Left lung (tissue), 10 donors: Measurements from ENCODE around the gene PA2G4. TPM values are rescaled to one million over a fixed set of nuclear protein-coding genes. Genes with fewer than 3 reads are reported as not detected.
"Not testable (repeated sequence)": the region's sequence is repeated elsewhere in the genome, so short reads cannot be mapped to it uniquely, and the experiment has no call there.

ENCODE experiments used
- ATAC-seq: fragments of 200-7000 bp; cut with Tn5 transposase; one replicate; pipeline ENCODE4 v1.9.1; 2020; ENCODE audit warnings: moderate library complexity
- DNase-seq, 4 donors: peaks; one replicate each; pipeline ENCODE4 v3.0.0-alpha.2; 2013 to 2020
- H3K27ac ChIP-seq, 2 donors: fragments of 200-600 bp; sonication (generic) in 1 of 2; one replicate each; pipeline versions ENCODE4 v1.5.0 to v1.8.0; 2020 to 2021
- H3K27me3 ChIP-seq, 2 donors: fragments of 200-600 bp; sonication (generic) in 1 of 2; one replicate each; pipeline versions ENCODE4 v1.5.0 to v1.8.0; 2020 to 2021
- H3K36me3 ChIP-seq, 2 donors: fragments of 200-600 bp; sonication (generic) in 1 of 2; one replicate each; pipeline versions ENCODE4 v1.5.0 to v1.8.0; 2020 to 2021
- H3K4me1 ChIP-seq, 2 donors: fragments of 200-600 bp; one replicate each; pipeline ENCODE4 v1.8.0; 2021
- H3K4me3 ChIP-seq, 2 donors: fragments of 200-600 bp; sonication (generic) in 1 of 2; one replicate each; pipeline versions ENCODE4 v1.5.0 to v1.8.0; 2020 to 2021; ENCODE audit warnings: mild to moderate bottlenecking in 1 of 2
- H3K9me3 ChIP-seq, 2 donors: fragments of 200-600 bp; sonication (generic) in 1 of 2; one replicate each; pipeline versions ENCODE4 v1.5.0 to v1.8.0; 2020 to 2021
- intact Hi-C, 2 donors: fragments of 100-400 bp; cut with DNase I; formaldehyde crosslinking; loops; one replicate each; pipeline versions ENCODE4 v1.11.2 to v1.14.2; 2022
- polyA plus RNA-seq, 6 donors: library from polyadenylated mRNA; unstranded; fragments of 120-200 nt; gene quantifications; one replicate each; pipeline ENCODE4 v1.2.1, GENCODE V29; 2013; ENCODE audit not compliant: insufficient read length in 6 of 6
- total RNA-seq, 2 donors: library from RNA; stranded (reverse); fragmentation: NEBNext Ultra II Directional; extraction: Animal tissue kit (Norgen Biotek cat#: 25700); gene quantifications; one replicate each; pipeline ENCODE4 v1.2.1, GENCODE V29; 2021
- TF ChIP-seq, protein P1 (sequence below), 2 donors: fragments of 200-600 bp; sonication (generic) in 1 of 2; IDR thresholded peaks; one replicate each; pipeline versions ENCODE4 v1.5.0 to v1.8.0; 2021; ENCODE audit warnings: antibody characterized with exemption in 2 of 2
- donor health status: DM: no; HTN: yes; CAD: no.
- donor health status: DM: no; HTN: no; CAD: no.

Gene PA2G4
- total and polyA plus RNA-seq, 8 donors: 62.0 to 151 (median 130) TPM

DNA sequence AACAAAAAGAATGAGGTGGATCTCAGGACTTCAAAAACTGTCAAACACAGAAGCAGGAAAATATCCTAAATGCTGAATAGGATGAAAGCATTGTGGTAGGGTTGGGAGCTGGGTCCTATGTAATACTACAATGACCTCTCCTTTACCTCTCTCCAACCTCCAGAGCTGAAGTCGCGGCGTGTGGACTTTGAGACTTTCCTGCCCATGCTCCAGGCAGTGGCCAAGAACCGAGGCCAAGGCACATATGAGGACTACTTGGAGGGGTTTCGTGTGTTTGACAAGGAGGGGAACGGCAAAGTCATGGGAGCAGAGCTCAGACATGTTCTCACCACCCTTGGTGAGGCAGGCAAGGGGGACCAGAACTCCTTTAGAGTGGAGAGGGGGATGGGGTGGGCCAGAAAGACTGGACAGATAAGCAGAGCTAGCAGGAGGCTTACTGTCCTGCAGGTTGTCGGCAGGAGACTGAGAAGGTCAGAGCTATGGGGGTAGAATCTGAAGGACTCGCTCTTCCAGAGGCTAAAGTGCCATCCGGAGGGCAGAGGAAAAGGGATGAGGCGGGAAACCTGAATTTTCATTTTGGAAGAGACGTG, 51.0 kb downstream of the PA2G4 start:
- peaks cover 14 to 45% of the 10 kb centered on the region in 2 donors for H3K4me1 ChIP-seq
- peaks cover 0 to 10% of the 10 kb centered on the region in 2 donors for H3K36me3 ChIP-seq
- no peak overlapping the region for H3K4me3 ChIP-seq
- ATAC-seq (no peak), DNase-seq (no peak)
- no peak overlapping the region for H3K27ac ChIP-seq
- no peaks in the 10 kb centered on the region for H3K9me3 ChIP-seq
- intact Hi-C loops: no loop called here
- TF ChIP-seq, protein P1, sequence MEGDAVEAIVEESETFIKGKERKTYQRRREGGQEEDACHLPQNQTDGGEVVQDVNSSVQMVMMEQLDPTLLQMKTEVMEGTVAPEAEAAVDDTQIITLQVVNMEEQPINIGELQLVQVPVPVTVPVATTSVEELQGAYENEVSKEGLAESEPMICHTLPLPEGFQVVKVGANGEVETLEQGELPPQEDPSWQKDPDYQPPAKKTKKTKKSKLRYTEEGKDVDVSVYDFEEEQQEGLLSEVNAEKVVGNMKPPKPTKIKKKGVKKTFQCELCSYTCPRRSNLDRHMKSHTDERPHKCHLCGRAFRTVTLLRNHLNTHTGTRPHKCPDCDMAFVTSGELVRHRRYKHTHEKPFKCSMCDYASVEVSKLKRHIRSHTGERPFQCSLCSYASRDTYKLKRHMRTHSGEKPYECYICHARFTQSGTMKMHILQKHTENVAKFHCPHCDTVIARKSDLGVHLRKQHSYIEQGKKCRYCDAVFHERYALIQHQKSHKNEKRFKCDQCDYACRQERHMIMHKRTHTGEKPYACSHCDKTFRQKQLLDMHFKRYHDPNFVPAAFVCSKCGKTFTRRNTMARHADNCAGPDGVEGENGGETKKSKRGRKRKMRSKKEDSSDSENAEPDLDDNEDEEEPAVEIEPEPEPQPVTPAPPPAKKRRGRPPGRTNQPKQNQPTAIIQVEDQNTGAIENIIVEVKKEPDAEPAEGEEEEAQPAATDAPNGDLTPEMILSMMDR (IDR thresholded peaks at IDR 0.05): no peak
- H3K27me3 ChIP-seq: no peaks in the 10 kb centered on the region

GRCh38 chr12:56156464-56157200, 52.3 kb downstream of the PA2G4 start:
- DNase-seq, ATAC-seq, H3K27me3 ChIP-seq, H3K9me3 ChIP-seq, intact Hi-C loops: not testable (repeated sequence)
- Histone ChIP-seq H3K4me1 (peaks cover 21 to 45% of the 10 kb centered on the region in 2 donors), H3K4me3 (peak overlapping the region; percentile 47 to 88), H3K27ac (peak overlapping the region; percentile 94 to 97), H3K36me3 (peaks cover 0 to 23% of the 10 kb centered on the region in 2 donors)

- H3K4me1 ChIP-seq: peaks cover 21 to 49% of the 10 kb centered on the region in 2 donors
- TF ChIP-seq, protein P1 (IDR thresholded peaks at IDR 0.05): peak; percentile 35 to 61
- H3K9me3 ChIP-seq: no peaks in the 10 kb centered on the region
- ATAC-seq (peak; percentile 56), DNase-seq (peak; percentile 66 to 93 (median 86))
- no peaks in the 10 kb centered on the region for H3K27me3 ChIP-seq
- peak overlapping the region; percentile 47 to 88 for H3K4me3 ChIP-seq
- intact Hi-C loops: no loop called here
- peak overlapping the region; percentile 94 to 97 for H3K27ac ChIP-seq
- peaks cover 0 to 31% of the 10 kb centered on the region in 2 donors for H3K36me3 ChIP-seq
Measured at GRCh38 chr12:56157201-56158028, 53.1 kb downstream of the PA2G4 start.

DNA sequence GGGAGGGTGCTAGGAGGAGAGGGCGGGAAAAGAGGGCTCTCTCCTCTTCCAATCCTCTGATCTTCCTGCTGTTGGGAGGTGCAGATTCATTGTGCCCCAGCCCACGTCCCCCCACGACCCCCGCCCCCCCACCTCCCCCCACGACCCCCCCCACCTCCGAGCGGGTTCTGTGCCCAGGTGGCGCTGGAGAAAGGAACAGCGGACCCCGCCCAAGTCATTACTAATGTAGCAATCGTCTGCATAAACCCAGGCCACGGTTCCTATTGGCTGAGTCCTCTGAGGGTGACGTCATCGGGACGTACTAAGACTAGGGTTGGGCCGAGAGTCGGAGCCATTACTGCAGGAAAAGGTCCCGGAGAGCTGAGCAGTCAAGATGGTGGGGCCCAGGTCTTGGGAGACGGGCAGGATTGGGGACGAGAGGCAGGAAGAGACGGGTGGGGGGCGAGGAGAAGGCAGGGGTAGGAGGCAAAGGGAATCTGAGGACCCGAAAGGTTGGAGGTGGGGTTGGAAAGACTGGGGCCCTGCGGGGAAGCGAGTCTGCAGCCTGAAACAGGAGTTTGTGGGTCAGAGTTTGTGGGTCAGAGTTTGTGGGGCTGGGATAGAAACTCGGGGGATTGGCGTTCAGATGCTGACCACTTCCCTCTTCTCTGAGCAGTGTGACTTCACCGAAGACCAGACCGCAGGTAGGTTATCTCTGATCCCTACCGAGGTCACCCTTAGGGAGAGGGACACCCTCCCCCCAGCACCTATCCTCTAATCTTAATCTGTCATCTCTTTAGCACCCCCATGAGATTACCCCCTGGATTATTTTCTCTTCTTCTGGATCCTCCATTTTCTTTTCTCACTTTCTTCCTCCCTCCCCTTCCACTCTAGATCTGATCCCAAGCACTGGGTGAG, 53.9 kb downstream of the PA2G4 start, which contains the start of gene MYL6:
Gene MYL6, plus strand, starts transcription at position 331 of the 897 bp plus-strand sequence. Its CDS starts 43 bp downstream, at position 374.
- TF ChIP-seq, protein P1 (IDR thresholded peaks at IDR 0.05): no peak
- Histone ChIP-seq H3K4me1 (peaks cover 21 to 48% of the 10 kb centered on the region in 2 donors), H3K27ac (peak within 1 kb of the TSS; percentile 94 to 97), H3K27me3 (no peaks in the 10 kb centered on the region), H3K36me3 (peaks cover 0 to 40% of the 10 kb centered on the region in 2 donors), H3K9me3 (no peaks in the 10 kb centered on the region), H3K4me3 (peak within 1 kb of the TSS; percentile 47 to 88)
- peak; percentile 92 to 99 (median 97) for DNase-seq
- ATAC-seq: peak; percentile 88
- intact Hi-C loops: no loop called here
